ENCODE measurements around the gene PRH1. TPM values are rescaled to one million over a fixed set of nuclear protein-coding genes. Genes with fewer than 3 reads are reported as not detected.

The PRH1 gene
- total RNA-seq, 3 donors from 2014 or later (not counting 1 experiment from before 2014, with no cell fraction given): 35.1 to 46.1 (median 40.6) TPM

- ATAC-seq (no peak), DNase-seq (no peak)
- Histone ChIP-seq H3K27ac (ENCODE audit: low read length) (no peak overlapping the region), H3K9me3 (ENCODE audit: control insufficient read depth, insufficient read depth, low read length) (no peaks in the 10 kb centered on the region), H3K4me3 (ENCODE audit: low read length) (no peak overlapping the region), H3K36me3 (ENCODE audit: control insufficient read depth, insufficient read depth, low read length) (no peaks in the 10 kb centered on the region), H3K4me1 (ENCODE audit: control insufficient read depth, insufficient read depth, low read length) (no peaks in the 10 kb centered on the region), H3K27me3 (ENCODE audit: control insufficient read depth, insufficient read depth, low read length) (no peaks in the 10 kb centered on the region)
- Mint-ChIP-seq H3K4me1 (no peaks in the 10 kb centered on the region), H3K27ac (no peak overlapping the region), H3K36me3 (peaks cover 6% of the 10 kb centered on the region), H3K4me3 (no peak overlapping the region), H3K27me3 (ENCODE audit: low read depth in 2 of 2) (no peaks in the 10 kb centered on the region), H3K9me3 (no peaks in the 10 kb centered on the region)
- intact Hi-C loops (cut with micrococcal nuclease): no loop called here
- TF ChIP-seq CTCF (IDR thresholded peaks at IDR 0.05): no peak
- WGBS (ENCODE audit: insufficient coverage): 100% methylated on average over 2 of the region's 2 CpGs
Observed at GRCh38 chr12:10842862-10843261, 41.2 kb downstream of the PRH1 start.

- H3K4me3 ChIP-seq (ENCODE audit: low read length): no peak overlapping the region
- H3K27me3 ChIP-seq (ENCODE audit: control insufficient read depth, insufficient read depth, low read length): no peaks in the 10 kb centered on the region
- TF ChIP-seq CTCF (IDR thresholded peaks at IDR 0.05): no peak
Observed at GRCh38 chr12:10838461-10838860, 45.6 kb downstream of the PRH1 start.

More at GRCh38 chr12:10838461-10838860, 45.6 kb downstream of the PRH1 start:
- intact Hi-C loops (cut with micrococcal nuclease): no loop called here
- Histone ChIP-seq H3K27ac (ENCODE audit: low read length) (no peak overlapping the region), H3K36me3 (ENCODE audit: control insufficient read depth, insufficient read depth, low read length) (no peaks in the 10 kb centered on the region), H3K4me1 (ENCODE audit: control insufficient read depth, insufficient read depth, low read length) (no peaks in the 10 kb centered on the region), H3K9me3 (ENCODE audit: control insufficient read depth, insufficient read depth, low read length) (no peaks in the 10 kb centered on the region)
- H3K27me3 Mint-ChIP-seq (ENCODE audit: low read depth in 2 of 2): no peaks in the 10 kb centered on the region
- no peak overlapping the region for H3K4me3 Mint-ChIP-seq
- 95% methylated on average over 2 of the region's 3 CpGs for WGBS (ENCODE audit: insufficient coverage)
- ATAC-seq: no peak
- DNase-seq: no peak
- no peaks in the 10 kb centered on the region for H3K4me1 Mint-ChIP-seq
- no peak overlapping the region for H3K27ac Mint-ChIP-seq
- H3K36me3 Mint-ChIP-seq: no peaks in the 10 kb centered on the region
- H3K9me3 Mint-ChIP-seq: no peaks in the 10 kb centered on the region

Other genes with a start within 250 kb of the PRH1 start
- gene STYK1, start 210.2 kb downstream of the PRH1 start, total RNA-seq: 1 to 10 TPM; 2.0 to 2.6 (median 2.4) TPM
- gene YBX3, start 160.9 kb downstream of the PRH1 start, total RNA-seq: 10 to 100 TPM; 13.4 to 36.0 (median 33.0) TPM
- not detected for gene TAS2R7, start 81.6 kb downstream of the PRH1 start, total RNA-seq
- not detected for gene TAS2R8, start 77.0 kb downstream of the PRH1 start, total RNA-seq
- not detected for gene TAS2R9, start 74.1 kb downstream of the PRH1 start, total RNA-seq
- gene TAS2R10, start 57.9 kb downstream of the PRH1 start, total RNA-seq: 1 to 10 TPM in 1 of 3 donors, under 1 TPM in 1, not detected in 1; 0.60 to 1.2 TPM
- gene PRR4, start 34.8 kb downstream of the PRH1 start, total RNA-seq: 1 to 10 TPM; 3.0 to 8.1 (median 3.6) TPM
- 1 to 10 TPM; 1.6 to 2.5 (median 2.0) TPM for gene TAS2R13, start 25.3 kb upstream of the PRH1 start, total RNA-seq
- 1 to 10 TPM in 1 of 3 donors, not detected in 2; 1.0 TPM for gene PRH2, start 45.0 kb upstream of the PRH1 start, total RNA-seq
- 1 to 10 TPM; 3.6 to 4.8 (median 4.4) TPM for gene TAS2R14, start 55.0 kb upstream of the PRH1 start, total RNA-seq
- gene TAS2R50, start 102.7 kb upstream of the PRH1 start, total RNA-seq: 1 to 10 TPM in 2 of 3 donors, under 1 TPM in 1; 0.88 to 3.0 (median 2.0) TPM
- gene TAS2R20, start 114.0 kb upstream of the PRH1 start, total RNA-seq: 1 to 10 TPM; 2.0 to 2.8 (median 2.4) TPM
- gene TAS2R19, start 138.4 kb upstream of the PRH1 start, total RNA-seq: 1 to 10 TPM; 2.9 to 4.1 (median 3.8) TPM
- 1 to 10 TPM; 3.7 to 6.2 (median 4.0) TPM for gene TAS2R31, start 147.2 kb upstream of the PRH1 start, total RNA-seq
- gene TAS2R46, start 178.0 kb upstream of the PRH1 start, total RNA-seq: 1 to 10 TPM; 3.3 to 4.5 (median 4.4) TPM
- gene TAS2R43, start 208.1 kb upstream of the PRH1 start, total RNA-seq: 1 to 10 TPM; 2.1 to 6.7 (median 4.5) TPM

Data from natural killer cell (primary cell).